Amniotic epithelial cell (primary cell): ENCODE results near the gene PRXL2B.
"Not testable (repeated sequence)": the region's sequence is repeated elsewhere in the genome, so short reads cannot be mapped to it uniquely, and the experiment has no call there.

Source experiments
- DNase-seq: peaks from one replicate; pipeline ENCODE4 v3.0.0-alpha.2; 2010; ENCODE audit warnings: low read depth

Gene PRXL2B

DNA sequence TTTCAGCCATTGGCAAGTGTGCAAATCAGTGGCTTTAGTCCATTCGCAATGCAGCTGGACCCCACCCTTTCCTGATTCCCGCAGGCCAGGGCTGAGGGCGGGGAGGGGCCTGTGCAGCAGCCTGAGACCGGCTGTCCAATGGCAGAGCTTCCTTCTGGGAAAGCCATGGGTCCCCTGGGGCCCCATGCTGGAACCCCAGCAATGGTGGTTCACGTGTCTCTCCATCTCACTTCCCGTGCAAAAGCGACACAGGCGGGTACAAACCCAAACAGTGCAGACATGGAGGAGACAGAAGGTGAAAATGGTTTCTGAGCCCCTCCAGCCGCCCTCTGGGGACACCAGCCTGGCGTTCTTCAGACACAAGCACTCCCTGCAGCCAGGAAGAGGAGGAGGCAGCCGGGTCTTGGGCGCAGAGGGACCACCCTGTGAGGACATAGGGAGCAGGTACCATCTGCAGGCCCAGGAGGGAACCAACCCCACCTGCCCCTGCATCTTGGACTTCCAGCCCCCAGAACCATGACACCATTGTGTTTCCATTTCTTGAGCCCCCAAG, 36.2 kb upstream of the PRXL2B start:
- not testable (repeated sequence) for DNase-seq

DNA sequence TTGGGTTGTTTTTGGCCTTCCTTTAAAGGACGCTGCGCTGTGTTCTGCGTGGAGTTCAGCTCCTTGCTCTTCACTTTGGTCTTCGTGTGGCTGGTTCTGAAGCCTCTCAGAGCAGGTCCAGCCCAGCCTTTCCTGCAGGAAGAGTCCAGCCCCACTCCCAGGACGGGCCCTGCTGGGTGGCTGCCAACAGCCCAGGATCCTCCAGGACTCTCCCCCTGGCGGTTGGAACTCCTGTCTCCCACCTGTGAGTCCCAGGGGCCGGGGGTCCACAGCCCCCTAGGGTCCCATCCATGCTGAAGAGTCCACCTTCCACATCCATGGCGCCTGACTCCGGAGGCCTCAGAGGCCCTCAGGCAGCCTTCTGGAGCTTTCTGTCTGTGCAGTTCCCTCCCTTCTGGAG, 35.0 kb upstream of the PRXL2B start:
- DNase-seq, result not testable (repeated sequence)

DNA sequence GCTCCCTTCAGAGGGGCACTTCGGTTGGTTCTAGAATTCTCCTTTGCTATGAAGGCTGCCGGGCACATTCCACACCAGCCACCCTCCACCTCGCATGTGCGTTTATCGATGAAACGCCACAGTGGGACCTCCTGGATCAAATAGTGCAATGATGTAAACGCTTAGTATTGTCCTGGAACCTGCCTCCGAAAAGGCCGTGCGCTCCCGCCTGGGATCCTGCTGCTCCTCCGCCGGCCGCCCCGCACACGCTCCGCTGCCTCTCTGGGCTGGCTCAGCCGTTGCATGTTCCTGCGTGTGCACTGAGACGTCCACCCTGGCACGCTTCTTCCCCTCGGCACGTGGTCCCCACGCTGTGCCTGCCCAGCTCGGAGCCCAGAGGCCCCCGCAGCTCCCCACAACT, 34.4 kb upstream of the PRXL2B start:
- no peak for DNase-seq

DNA sequence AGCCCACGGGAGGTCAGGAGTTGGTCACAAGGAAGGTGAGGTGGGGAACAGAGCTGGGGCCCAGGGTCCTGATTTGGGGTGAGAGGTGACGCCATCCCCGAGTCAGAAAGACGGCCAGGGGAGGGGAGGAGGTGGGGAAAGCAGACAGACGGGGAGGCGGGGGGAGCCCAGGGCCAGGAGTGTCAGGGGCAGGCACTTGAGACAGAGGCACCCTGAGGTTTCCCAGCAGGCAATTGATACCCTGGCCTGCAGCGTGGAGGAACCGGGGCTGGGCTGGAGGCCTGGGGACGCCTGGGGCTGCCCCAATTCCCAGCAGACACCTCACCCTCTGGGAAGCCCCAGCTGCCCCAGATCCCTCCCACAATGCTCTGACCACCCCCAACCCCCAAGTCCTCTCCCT, 33.5 kb upstream of the PRXL2B start:
- not testable (repeated sequence) for DNase-seq

DNA sequence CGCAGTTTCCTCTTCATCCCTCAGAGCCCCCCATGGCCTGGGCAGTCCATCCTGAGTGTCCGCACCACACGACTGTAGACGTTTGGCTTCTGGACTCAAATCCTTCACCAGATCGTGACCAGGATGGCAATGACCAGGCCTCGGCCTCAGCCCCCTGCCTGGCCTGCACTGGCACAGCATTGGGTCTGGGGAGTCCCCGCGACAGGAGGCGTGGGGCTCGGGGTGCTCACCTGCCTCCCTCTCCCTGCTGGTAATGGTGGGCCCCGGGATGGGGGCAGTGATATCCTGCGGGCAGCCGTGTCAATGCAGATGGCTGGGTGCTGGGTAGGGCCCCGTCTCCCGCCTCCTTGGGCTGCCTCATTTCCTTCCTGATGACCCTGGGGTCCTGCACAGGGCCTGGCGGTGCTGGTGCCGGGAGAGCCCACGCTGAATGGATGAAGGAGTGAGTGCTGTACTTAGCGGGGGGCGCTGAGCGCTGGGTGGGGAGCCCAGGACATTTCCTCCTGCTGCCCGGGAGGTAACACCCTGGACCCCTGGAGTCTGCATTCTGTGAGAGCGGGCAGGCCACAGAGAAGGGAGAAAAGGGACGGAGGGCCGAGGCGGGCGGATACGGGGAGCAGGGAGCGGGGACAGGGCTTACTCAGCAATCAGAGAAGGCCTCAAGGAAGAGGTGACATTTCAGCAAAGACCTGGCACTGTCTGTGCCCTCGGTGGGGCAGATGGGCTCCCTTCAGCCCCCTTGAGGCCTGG, 32.5 kb upstream of the PRXL2B start:
- DNase-seq, result no peak

DNA sequence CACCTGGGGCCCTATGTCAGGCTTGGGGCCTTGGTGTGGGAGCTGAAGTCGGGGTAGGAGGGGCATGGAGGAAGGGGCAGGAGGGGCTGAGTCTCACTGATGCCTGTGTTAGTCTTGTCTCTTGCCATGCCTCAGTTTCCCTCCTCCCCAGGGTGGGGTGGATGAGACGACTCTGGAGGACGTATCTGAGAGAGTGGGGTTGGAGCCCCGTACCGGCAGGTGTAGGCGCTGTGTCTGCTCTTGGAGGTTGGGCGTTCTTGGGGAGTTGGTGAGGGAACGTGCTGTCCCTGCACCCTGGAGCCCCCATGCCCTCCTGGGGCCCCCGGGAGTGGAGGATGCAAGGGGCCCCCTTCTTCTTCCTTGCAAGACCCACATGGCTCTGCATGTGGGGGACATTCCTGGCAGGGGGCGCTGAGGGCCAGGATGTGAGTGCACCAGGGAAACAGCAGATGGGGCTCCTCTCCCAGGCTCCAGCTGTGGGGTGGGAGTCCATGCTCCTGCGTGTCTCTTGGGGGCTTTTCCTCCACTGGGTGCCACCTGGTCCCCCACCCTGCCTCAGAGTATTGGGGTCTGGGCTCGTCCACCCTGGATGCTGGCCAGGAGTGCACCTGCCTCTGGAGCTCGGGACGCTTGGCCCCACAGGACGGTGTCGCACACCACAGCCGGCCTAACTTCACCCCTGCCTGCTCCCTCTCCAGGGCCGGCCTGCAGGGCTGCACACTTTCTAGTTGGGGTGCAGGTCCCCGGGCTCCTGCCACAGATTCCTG, 31.8 kb upstream of the PRXL2B start:
- DNase-seq, result no peak

DNA sequence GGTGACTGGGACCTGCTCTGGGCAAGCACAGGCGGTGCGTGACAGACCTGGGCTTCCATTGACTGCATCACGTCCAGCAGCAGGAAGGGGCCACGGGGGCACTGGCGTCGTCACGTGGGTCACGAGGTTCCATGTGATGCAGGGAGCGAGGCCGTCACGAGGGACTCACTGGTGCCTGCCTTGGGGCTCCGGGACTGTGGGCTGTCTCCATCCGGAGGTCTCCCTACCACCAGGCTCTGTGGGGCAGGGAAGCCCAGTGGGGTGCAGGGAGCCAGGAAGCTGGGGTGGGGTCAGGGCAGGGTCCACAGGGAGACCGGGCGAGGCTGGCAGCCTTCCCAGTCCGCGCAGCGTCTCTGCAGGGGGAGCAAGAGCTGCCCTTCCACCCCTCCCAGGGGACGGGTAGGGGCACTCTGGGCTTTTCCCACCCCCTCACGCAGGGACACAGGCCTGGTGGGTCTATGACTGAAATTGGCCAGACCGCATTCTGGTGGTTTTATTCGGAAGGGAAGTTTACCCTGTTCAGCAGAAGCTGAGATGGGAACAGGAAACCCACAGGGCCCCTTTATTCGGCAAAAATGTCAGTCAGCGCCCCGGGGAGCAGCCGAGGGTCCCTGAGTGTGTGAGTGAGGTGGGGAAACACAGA, 30.8 kb upstream of the PRXL2B start:
- DNase-seq, result peak; percentile 10

DNA sequence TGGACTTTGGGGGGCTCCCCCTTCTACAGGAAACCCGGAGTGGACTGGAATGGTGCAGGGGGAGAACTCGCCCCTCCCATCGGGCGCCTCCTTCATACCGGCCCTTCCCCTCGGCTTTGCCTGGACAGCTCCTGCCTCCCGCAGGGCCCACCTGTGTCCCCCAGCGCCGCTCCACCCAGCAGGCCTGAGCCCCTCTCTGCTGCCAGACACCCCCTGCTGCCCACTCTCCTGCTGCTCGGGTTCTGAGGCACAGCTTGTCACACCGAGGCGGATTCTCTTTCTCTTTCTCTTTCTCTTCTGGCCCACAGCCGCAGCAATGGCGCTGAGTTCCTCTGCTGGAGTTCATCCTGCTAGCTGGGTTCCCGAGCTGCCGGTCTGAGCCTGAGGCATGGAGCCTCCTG, 30.3 kb upstream of the PRXL2B start, which contains the start of gene TNFRSF14:
Gene TNFRSF14, plus strand, starts transcription at position 95 of the 401 bp plus-strand sequence. Its CDS starts 294 bp downstream, at position 389.
- DNase-seq, result peak; percentile 16

DNA sequence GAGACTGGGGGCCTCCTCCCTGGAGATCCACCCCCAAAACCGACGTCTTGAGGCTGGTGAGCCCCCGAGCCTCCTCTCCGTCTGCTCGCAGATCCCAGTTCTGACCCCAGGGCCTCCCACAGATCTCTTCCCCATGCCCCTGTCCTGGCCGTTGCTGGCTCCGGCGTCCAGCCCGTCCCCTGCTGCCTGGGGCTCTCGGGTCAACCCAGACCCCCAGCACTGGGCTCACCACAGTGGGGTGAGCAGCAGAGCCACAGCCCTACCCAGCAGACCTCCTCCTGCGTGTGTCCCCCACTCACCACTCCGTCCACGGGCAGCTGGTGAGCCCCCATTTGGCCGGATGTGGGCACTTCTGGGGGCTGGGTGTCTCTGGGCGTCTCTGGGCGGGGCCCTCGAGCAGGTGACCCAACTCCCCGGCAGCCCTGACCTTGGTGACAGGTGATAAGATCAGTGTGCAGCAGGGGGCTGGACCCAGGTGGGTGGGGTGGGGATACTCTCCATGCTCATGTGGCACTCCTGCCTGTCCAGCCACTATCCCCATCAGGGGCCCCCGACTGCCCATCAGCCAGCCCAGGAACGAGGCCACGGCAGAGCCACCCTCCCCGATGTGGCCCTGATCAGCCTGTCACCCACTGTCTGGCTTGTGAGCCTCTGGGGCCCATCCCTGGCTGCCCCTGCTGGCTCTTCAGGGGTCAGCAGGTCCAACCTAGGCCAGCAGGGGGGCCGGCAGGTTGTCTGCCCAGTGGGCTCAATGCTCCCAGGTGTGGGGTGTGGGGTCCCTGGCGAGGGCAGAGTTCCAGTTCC, 29.7 kb upstream of the PRXL2B start:
- DNase-seq, result no peak

DNA sequence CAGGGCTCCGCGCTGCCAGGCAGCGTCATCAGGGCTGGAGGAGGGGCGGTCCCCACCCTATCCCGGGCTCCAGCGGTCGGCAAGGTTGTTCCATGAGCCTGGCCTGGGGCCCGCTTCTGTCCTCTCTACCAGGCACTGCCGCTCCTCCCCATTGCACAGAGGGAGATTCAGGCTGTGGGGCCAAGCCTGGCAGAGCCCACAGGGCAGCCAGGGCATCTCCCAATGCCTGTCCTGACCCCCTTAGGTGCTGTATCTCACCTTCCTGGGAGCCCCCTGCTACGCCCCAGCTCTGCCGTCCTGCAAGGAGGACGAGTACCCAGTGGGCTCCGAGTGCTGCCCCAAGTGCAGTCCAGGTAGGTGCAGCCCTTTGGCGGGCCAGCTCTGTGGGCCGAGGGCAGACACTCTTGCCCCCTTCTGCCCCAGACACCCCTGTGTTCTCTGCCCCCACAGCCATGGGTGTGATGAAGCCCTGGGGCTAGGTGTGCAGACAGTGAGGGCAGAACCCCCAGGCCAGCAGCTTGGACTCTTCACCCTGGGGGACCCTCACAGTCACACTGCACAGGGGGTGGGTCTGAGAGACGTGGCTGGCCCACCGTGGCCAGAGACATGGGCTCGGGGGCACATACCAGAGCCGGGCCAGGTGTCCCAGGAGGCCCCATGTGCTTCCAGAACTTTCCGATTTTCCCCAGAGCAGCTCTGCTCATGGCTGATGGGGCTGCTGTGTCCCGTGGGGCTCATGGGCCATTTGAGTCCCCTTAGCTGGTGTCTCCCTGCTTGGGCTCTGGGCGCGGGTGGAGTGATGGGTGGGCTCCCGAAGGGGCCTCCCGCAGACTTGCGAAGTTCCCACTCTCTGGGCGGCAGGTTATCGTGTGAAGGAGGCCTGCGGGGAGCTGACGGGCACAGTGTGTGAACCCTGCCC, 28.8 kb upstream of the PRXL2B start:
- DNase-seq, result no peak

DNA sequence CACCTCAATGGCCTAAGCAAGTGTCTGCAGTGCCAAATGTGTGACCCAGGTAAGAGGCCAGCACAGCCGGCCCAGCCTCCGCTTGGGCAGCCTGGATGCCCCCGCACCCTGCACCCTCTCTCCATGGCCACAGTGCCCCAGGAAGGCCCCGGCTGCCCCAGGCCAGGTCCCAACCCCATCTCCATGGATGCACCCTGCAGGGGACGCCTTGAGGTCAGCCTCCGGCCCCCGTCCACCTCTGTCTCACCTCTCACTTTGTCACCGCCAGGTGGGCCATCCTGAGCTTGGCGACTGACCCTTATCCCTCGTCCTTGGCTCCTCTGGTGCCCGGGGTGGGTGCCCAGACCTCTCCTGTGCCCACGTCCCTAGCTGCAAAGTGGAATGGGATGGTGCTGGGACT, 28.2 kb upstream of the PRXL2B start:
- DNase-seq, result no peak

DNA sequence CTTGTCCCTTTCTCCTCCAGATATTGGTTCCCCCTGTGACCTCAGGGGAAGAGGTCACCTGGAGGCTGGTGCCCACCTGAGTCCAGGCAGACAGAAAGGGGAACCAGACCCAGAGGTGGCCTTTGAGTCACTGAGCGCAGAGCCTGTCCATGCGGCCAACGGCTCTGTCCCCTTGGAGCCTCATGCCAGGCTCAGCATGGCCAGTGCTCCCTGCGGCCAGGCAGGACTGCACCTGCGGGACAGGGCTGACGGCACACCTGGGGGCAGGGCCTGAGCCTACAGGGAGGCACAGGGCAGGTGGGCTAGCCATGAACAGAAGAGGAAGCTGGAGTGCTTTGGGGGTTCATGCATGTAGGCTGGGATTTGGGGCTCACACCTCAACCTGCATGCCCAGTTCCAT, 27.7 kb upstream of the PRXL2B start:
- no peak for DNase-seq

DNA sequence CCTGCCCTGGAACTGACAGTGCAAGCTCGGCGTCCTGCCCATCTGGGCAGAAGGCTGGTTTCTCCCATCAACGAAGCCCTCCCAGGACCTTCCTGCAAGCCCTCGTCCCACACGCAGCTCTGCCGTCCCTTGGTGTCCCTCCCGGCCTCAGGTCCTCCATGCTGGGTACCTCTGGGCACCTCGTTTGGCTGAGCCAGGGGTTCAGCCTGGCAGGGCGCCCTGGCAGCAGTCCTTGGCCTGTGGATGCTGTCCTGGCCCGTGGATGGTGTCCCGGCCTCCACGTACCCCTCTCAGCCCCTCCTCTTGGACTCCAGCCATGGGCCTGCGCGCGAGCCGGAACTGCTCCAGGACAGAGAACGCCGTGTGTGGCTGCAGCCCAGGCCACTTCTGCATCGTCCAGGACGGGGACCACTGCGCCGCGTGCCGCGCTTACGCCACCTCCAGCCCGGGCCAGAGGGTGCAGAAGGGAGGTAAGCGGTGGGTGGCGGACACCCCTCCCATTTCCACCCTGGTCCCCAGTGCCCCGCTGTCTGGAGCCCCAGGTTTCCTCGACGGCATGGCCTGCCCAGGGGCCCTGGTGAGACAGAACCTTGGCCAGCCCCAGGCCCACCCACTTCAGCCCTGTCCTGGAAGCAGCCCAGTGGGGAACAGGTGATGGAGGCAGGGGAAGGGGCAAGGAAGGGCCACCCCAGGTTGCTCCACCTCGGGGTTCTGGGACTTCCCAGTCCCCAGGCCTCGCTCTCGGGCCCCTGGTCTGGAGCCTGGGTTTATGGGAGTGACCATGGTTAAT, 26.9 kb upstream of the PRXL2B start:
- no peak for DNase-seq

DNA sequence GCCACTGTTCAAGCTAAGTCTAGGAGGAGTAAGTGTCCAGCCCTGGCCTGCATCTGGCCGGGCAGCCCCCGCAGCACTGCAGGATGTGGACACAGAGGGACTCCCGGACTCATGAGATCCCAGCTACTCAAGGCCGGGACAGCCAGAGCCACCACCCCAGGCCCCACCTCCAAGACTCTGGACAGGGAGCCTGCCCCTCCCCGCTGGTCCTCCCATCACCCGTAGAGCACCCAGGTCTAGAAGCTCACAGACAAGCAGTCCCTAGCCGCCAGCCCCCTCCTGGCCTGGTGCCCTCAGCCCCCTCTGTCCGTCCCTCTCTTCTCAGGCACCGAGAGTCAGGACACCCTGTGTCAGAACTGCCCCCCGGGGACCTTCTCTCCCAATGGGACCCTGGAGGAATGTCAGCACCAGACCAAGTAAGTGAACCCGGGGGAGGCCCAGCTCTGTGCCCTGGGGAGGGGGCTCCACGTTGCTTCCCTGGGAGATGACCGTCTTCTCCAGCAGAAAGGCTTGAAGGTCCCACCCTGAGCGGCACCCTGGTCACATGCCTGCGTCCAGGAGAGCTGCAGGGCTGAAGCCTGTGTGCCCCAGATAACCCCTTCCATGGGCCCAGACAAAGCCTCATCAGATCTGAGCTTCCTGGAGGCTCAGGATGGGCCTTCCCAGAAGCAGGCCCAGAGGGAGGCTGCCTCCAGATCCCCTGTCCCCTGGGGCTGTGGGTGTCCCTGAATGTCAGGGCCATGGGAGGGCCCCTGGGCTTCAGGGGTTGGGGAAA, 26.1 kb upstream of the PRXL2B start:
- DNase-seq, result no peak

DNA sequence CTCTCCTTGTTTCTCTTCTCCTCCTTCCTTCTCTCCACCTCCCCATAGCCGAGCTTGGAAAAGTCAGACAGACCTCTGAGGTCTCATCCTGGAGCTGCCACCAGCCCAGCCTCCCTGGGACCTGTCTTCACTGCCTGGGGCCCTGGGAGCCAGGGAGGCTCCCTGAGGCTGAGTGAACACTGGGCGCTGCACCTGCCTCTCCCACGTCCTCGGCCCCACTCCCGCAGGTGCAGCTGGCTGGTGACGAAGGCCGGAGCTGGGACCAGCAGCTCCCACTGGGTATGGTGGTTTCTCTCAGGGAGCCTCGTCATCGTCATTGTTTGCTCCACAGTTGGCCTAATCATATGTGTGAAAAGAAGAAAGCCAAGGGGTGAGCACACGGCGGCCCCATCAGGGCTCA, 25.1 kb upstream of the PRXL2B start:
- DNase-seq, result no peak

DNA sequence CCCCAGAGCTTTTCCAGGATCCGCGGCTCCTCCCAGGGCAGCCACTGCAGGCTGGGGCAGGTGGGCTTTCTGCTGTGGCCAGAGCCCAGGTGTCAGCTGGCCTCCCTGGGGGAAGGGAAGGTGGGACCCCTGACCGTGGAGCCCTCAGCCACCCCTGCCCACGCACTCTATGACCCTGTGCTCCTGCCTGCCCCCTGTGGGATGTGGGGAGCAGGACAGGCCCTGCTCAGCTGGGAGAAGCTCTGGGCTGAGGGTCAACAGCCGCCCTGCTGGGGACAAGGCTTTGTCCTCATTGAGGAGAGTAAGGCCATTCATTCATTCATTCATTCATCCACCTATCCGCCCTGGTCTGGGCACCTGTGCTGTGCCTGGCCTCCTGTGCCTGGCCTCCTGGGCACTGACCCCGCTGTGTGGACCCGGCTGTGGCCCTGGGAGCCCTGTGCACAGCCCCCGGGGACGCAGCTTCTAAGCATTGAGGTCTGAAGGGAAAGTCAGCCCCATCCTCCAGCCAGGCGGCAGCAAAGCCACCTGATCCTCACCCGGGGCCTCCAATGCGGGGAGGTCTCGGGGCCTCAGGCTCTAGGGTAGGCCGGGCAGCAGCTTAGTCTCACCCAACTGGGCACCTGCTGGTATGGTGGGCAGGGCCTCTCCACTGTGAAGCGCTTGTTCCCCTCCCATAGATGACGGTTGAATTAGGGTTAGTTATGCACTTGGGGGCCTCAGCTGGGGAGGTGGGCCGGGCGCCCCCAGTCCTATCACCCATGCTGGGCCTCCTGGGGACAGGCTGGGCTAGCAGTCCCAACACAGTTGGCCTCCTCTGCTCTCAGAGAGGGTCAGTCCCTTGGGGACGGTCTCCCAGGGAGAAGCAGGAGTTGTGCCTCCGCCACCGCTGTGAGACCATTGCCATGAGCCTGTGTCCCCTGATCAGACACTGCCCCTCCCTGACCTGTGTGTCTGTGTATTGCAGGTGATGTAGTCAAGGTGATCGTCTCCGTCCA, 24.4 kb upstream of the PRXL2B start:
- no peak for DNase-seq

DNA sequence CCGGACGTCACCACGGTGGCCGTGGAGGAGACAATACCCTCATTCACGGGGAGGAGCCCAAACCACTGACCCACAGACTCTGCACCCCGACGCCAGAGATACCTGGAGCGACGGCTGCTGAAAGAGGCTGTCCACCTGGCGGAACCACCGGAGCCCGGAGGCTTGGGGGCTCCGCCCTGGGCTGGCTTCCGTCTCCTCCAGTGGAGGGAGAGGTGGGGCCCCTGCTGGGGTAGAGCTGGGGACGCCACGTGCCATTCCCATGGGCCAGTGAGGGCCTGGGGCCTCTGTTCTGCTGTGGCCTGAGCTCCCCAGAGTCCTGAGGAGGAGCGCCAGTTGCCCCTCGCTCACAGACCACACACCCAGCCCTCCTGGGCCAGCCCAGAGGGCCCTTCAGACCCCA, 23.4 kb upstream of the PRXL2B start:
- DNase-seq, result no peak
